ENCODE results near the gene LETMD1.
A peak's percentile ranks its signal among the peaks of the same experiment; 100 is the strongest.
"Not testable (repeated sequence)": the region's sequence is repeated elsewhere in the genome, so short reads cannot be mapped to it uniquely, and the experiment has no call there.

LETMD1 gene

GRCh38 chr12:51027342-51027835, 20.7 kb upstream of the LETMD1 start:
- DNase-seq: no peak

- peak; percentile 77 for DNase-seq
Observed at GRCh38 chr12:51028126-51028812, 19.9 kb upstream of the LETMD1 start.

GRCh38 chr12:51028813-51029150, 19.3 kb upstream of the LETMD1 start:
- DNase-seq: peak; percentile 49

GRCh38 chr12:51033048-51033447, 15.1 kb upstream of the LETMD1 start:
- no peak for DNase-seq

GRCh38 chr12:51033457-51034089, 14.6 kb upstream of the LETMD1 start:
- DNase-seq: no peak

- DNase-seq: no peak
Observed at GRCh38 chr12:51036279-51036678, 11.8 kb upstream of the LETMD1 start.

- DNase-seq: no peak
Observed at GRCh38 chr12:51048661-51049251, 629 bp downstream of the LETMD1 start.

GRCh38 chr12:51049525-51049924, 1.4 kb downstream of the LETMD1 start:
- DNase-seq: no peak

- no peak for DNase-seq
Observed at GRCh38 chr12:51051787-51052186, 3.7 kb downstream of the LETMD1 start.

GRCh38 chr12:51055060-51055459, 6.9 kb downstream of the LETMD1 start:
- no peak for DNase-seq

- peak; percentile 92 for DNase-seq
Observed at GRCh38 chr12:51056242-51056641, 8.1 kb downstream of the LETMD1 start.

- DNase-seq: no peak
Observed at GRCh38 chr12:51059086-51059485, 11.0 kb downstream of the LETMD1 start.

GRCh38 chr12:51062631-51063397, 14.7 kb downstream of the LETMD1 start:
- no peak for DNase-seq

- DNase-seq: no peak
Observed at GRCh38 chr12:51065530-51065929, 17.4 kb downstream of the LETMD1 start.

- no peak for DNase-seq
Observed at GRCh38 chr12:51067229-51067628, 19.1 kb downstream of the LETMD1 start.

GRCh38 chr12:51067771-51068170, 19.6 kb downstream of the LETMD1 start:
- no peak for DNase-seq

GRCh38 chr12:51070004-51070403, 21.9 kb downstream of the LETMD1 start:
- DNase-seq: peak; percentile 48

- no peak for DNase-seq
Observed at GRCh38 chr12:51071663-51072062, 23.5 kb downstream of the LETMD1 start.

- no peak for DNase-seq
Observed at GRCh38 chr12:51075390-51075789, 27.3 kb downstream of the LETMD1 start.

- DNase-seq: no peak
Observed at GRCh38 chr12:51076236-51076930, 28.3 kb downstream of the LETMD1 start.

GRCh38 chr12:51077930-51078329, 29.8 kb downstream of the LETMD1 start:
- no peak for DNase-seq

- not testable (repeated sequence) for DNase-seq
Observed at GRCh38 chr12:51078346-51078745, 30.2 kb downstream of the LETMD1 start.

- not testable (repeated sequence) for DNase-seq
Observed at GRCh38 chr12:51078866-51079265, 30.7 kb downstream of the LETMD1 start.

All from NCI-H226 (cell line).